Neural progenitor cell (in vitro differentiated cells): Measurements from ENCODE around the gene MUC3A.

Experiments
- EZH2 ChIP-seq: fragments of 200-600 bp; sonication (generic); IDR thresholded peaks from 2 replicates; pipeline ENCODE4 v1.6.1; 2017; ENCODE audit warnings: antibody characterized with exemption, mild to moderate bottlenecking, moderate library complexity
- EZH2phosphoT487 ChIP-seq: fragments of 200-600 bp; sonication (generic); IDR thresholded peaks from 2 replicates; pipeline ENCODE4 v1.6.1; 2017; ENCODE audit warnings: antibody characterized with exemption
- TF ChIP-seq, protein P1 (sequence below): fragments of 200-600 bp; sonication (generic); IDR thresholded peaks from 2 replicates; pipeline ENCODE4 v1.5.1; 2017; ENCODE audit warnings: antibody characterized with exemption, mild to moderate bottlenecking

DNA sequence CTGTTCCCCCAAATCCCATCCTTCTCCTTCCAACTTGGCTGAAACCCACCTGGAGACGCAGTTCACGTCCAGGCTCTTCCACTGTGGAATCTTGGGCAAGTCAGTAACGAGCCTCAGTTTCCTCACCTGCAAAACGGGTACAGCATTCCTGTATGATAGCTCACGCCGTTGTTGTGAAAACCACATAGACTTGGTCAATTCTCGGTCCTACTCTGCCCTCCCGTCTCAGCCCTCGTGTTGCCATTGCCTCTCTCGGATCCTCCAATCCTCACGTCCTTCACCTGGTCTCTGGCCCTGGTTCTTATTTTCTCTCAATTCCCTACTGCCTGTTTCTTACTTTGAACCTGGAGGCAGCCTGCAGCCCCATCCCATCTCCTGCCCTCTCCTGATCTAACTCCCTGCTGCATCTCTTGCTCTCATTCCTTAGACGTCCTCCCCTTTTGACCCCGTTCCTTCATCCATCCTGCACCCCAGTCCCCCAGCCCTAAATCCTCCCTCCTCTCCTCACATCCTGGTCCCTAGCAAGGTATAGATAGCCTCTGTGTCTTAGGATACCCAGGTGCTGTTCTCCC is 18.0 kb downstream of the MUC3A start:
- TF ChIP-seq, protein P1, sequence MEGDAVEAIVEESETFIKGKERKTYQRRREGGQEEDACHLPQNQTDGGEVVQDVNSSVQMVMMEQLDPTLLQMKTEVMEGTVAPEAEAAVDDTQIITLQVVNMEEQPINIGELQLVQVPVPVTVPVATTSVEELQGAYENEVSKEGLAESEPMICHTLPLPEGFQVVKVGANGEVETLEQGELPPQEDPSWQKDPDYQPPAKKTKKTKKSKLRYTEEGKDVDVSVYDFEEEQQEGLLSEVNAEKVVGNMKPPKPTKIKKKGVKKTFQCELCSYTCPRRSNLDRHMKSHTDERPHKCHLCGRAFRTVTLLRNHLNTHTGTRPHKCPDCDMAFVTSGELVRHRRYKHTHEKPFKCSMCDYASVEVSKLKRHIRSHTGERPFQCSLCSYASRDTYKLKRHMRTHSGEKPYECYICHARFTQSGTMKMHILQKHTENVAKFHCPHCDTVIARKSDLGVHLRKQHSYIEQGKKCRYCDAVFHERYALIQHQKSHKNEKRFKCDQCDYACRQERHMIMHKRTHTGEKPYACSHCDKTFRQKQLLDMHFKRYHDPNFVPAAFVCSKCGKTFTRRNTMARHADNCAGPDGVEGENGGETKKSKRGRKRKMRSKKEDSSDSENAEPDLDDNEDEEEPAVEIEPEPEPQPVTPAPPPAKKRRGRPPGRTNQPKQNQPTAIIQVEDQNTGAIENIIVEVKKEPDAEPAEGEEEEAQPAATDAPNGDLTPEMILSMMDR: no peak
- TF ChIP-seq EZH2: no peak
- TF ChIP-seq EZH2phosphoT487: no peak
